Lower leg skin (tissue), 4 donors: ENCODE results near the gene TMEM59. TPM values are rescaled to one million over a fixed set of nuclear protein-coding genes. Genes with fewer than 3 reads are reported as not detected.
A peak's percentile ranks its signal among the peaks of the same experiment; 100 is the strongest.

Experiments used
- DNase-seq, 2 donors: peaks; one replicate each; pipeline ENCODE4 v3.0.0-alpha.2; 2019; ENCODE audit warnings: low spot score in 2 of 2
- H3K4me3 ChIP-seq: fragments of 200-600 bp; sonication (generic); 2 replicates; pipeline ENCODE4 v1.5.1; 2017; ENCODE audit warnings: mild to moderate bottlenecking, low read depth; ENCODE audit not compliant: poor library complexity, severe bottlenecking
- POLR2A ChIP-seq, 2 donors: fragments of 450-650 bp; IDR thresholded peaks; one replicate each; pipeline ENCODE4 v1.6.1; 2016 to 2017; ENCODE audit warnings: antibody characterized with exemption in 2 of 2, mild to moderate bottlenecking in 1 of 2, moderate library complexity in 1 of 2
- WGBS, 2 donors: methylation state at CpG; one replicate each; pipeline ENCODE4 v1.1.5; 2018; 5-methylcytosine and 5-hydroxymethylcytosine counted together
- intact Hi-C: fragments of 100-400 bp; cut with DNase I; formaldehyde crosslinking; loops from one replicate; pipeline ENCODE4 v1.15.0; 2023; ENCODE audit warnings: low total_unique reads
- total RNA-seq, 4 donors: library from RNA; depleted of rRNA; stranded (reverse); fragments of >200 nt; gene quantifications; one replicate each; pipeline ENCODE4 v1.1.0, GENCODE V29; 2016
- TF ChIP-seq, protein P1 (sequence below), 3 donors: fragments of 450-650 bp; IDR thresholded peaks; one replicate each; pipeline ENCODE4 v1.5.1; 2016; ENCODE audit warnings: antibody characterized with exemption in 3 of 3, mild to moderate bottlenecking in 3 of 3, moderate library complexity in 2 of 3

Gene TMEM59, protein sequence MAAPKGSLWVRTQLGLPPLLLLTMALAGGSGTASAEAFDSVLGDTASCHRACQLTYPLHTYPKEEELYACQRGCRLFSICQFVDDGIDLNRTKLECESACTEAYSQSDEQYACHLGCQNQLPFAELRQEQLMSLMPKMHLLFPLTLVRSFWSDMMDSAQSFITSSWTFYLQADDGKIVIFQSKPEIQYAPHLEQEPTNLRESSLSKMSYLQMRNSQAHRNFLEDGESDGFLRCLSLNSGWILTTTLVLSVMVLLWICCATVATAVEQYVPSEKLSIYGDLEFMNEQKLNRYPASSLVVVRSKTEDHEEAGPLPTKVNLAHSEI
- total RNA-seq = 100 to 1,000 TPM; 197 to 355 (median 320) TPM

DNA sequence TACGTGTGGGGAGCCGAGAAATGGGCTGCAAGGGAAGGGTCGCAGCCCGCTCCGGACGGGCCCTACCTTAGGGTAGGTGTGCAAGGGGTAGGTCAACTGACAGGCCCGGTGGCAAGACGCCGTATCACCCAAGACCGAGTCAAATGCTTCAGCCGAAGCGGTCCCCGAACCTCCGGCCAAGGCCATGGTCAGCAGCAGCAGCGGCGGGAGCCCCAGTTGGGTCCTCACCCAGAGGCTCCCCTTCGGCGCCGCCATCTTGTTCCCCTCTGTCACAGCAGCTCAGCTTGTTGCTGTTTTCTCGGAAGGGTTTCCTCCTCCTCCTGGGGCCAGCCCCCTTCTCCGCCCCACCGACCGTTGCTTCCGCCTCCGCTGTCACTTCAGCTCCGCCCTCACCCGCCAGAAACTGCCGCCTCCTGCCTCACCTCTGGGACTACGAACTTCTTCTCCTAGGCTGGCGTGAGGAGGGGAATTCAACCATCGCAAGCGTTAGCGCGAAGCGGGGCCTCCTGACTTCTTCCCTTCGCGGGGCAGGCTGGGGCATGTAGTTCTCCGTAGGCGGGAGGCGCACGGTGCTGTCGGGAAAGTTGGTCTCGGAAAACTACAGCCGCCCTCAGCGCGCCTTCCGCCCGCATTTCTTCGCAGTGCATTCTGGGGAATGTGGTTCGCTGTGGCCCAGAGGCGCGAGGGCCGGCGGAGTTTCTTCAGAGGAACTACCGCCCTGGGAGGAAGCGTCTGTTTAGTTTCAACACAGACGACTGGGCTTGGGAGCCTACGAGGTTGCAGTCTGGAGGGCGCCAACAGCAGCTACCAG is at the start of gene TMEM59, which contains the start of gene TCEANC2:
TMEM59 (minus strand) TSS at position 271 of the 811 bp plus-strand sequence; CDS start at position 255, 16 bp downstream.
TCEANC2 (plus strand) TSS at position 675 of the 811 bp plus-strand sequence. CDS start 815 bp downstream, outside the sequence.
- WGBS, 2 donors = 0% methylated on average over 52 to 59 of the region's 59 CpGs
- DNase-seq = peak; percentile 98 to 99
- TF ChIP-seq POLR2A (IDR thresholded peaks at IDR 0.05) = peak in 1 of 2 donors; percentile 39
- TF ChIP-seq, protein P1, sequence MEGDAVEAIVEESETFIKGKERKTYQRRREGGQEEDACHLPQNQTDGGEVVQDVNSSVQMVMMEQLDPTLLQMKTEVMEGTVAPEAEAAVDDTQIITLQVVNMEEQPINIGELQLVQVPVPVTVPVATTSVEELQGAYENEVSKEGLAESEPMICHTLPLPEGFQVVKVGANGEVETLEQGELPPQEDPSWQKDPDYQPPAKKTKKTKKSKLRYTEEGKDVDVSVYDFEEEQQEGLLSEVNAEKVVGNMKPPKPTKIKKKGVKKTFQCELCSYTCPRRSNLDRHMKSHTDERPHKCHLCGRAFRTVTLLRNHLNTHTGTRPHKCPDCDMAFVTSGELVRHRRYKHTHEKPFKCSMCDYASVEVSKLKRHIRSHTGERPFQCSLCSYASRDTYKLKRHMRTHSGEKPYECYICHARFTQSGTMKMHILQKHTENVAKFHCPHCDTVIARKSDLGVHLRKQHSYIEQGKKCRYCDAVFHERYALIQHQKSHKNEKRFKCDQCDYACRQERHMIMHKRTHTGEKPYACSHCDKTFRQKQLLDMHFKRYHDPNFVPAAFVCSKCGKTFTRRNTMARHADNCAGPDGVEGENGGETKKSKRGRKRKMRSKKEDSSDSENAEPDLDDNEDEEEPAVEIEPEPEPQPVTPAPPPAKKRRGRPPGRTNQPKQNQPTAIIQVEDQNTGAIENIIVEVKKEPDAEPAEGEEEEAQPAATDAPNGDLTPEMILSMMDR (IDR thresholded peaks at IDR 0.05) = no peak
- intact Hi-C loops = no loop called here
- H3K4me3 ChIP-seq = peak within 1 kb of the TSS; percentile 83

DNA sequence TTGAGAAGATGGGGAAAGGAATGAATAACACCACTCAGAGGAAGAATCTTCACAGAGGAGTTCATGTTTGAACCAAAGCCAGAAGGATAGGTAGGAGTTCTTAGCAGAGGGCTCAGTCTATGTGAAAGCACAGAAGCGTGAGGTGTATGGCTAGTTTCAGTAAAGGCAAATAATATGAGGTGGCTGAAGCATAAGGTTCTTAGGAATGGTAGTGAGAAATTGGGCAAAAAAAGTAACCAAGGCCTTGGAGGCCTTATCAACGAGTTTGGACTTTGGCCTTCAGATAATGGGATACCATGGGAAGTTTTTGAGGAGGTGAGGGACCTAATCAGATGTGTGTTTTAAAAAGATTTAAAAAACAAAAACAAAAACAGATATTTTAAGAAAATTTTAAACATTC is 47.5 kb upstream of the TMEM59 start:
- TF ChIP-seq, protein P1 (IDR thresholded peaks at IDR 0.05) = no peak
- TF ChIP-seq POLR2A (IDR thresholded peaks at IDR 0.05) = no peak
- intact Hi-C loops = no loop called here
- no peak overlapping the region for H3K4me3 ChIP-seq
- no peak for DNase-seq
- 69 to 78% methylated on average over 2 of the region's 2 CpGs for WGBS, 2 donors

DNA sequence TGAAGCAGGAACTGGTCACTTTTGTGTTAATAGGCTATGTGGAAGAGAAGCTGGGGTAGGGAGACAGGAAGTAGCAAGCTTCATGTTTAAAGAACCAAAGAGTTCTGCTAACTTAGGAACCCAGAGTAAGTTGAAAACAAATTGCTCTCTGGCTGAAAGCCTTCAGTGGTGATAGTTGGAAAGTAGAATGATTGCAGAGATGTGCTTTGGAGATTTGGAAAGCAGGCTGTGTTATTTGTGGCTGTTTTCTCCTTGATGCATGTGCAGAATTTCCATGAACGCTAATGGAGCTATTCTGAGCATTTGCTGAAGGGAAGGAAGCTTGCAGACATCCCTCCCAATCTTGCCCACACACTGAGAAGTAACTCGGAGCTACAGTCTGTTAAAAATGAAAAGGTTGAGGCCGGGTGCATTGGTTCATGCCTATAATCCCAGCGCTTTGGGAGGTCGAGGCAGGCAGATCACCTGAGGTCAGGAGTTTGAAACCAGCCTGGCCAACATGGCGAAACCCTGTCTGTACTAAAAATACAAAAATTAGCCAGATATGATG is 46.1 kb upstream of the TMEM59 start:
- H3K4me3 ChIP-seq = no peak overlapping the region
- intact Hi-C loops = no loop called here
- 82 to 86% methylated on average over 6 of the region's 6 CpGs for WGBS, 2 donors
- TF ChIP-seq, protein P1 (IDR thresholded peaks at IDR 0.05) = no peak
- TF ChIP-seq POLR2A (IDR thresholded peaks at IDR 0.05) = no peak
- no peak for DNase-seq

DNA sequence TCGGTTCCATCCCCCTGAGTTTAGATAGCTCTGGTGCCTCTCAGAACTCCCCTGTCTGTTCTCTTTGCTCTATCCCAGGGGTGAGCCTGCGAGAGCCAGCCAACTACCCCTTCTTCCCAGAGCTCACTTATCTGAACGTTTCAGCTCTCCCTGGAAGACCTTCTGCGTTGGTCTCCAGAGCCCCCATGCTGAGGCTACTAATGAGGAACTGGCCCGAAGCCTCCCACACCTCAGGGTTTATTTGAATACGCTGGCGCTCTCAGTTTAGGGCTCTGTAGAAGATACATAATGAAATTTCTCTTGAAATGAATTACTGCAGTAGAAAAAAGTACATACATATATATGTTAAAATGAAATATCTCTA is 43.9 kb upstream of the TMEM59 start:
- no peak for TF ChIP-seq POLR2A (IDR thresholded peaks at IDR 0.05)
- TF ChIP-seq, protein P1 (IDR thresholded peaks at IDR 0.05) = no peak
- no peak overlapping the region for H3K4me3 ChIP-seq
- intact Hi-C loops = no loop called here
- DNase-seq = no peak
- 81 to 86% methylated on average over 7 of the region's 7 CpGs for WGBS, 2 donors

DNA sequence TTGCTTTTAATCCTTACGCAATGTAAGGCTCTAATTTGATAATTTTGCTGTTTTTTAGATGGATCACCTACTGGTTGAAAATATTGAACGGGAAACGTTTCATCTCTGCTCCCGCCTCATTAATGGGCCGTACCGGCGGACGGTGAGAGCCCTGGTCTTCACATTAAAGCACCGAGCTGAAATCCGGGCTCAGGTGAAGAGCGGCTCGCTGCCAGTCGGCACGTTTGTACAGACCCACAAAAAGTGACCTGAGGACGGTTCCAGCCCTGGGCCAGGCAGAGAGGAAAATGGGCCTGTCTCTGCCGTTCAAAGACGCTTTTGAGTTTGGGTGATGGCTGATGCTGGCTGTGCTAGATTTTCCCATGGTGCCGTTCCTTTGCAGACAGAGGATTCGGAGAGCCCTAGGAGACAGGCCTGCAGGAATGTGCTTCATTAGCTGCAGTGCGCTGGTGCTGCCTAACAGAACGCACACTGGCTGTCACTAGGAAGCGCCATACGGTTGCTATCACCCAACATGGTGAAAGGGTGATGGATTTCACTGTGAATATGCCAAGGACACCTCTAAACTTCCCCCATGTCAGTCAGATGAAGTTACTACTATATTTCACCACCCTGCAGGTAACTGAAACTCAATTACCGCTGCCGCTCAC is 43.3 kb upstream of the TMEM59 start:
- no peak overlapping the region for H3K4me3 ChIP-seq
- no peak for DNase-seq
- 80% methylated on average over 25 of the region's 25 CpGs for WGBS, 2 donors

More for the DNA sequence above, 43.3 kb upstream of the TMEM59 start:
- intact Hi-C loops = no loop called here
- TF ChIP-seq, protein P1 (IDR thresholded peaks at IDR 0.05) = no peak
- TF ChIP-seq POLR2A (IDR thresholded peaks at IDR 0.05) = no peak
